Stimulated activated CD4-positive, alpha-beta T cell treated with anti-CD3 and anti-CD28 coated beads, Interleukin-12 subunit alpha, Interleukin-12 subunit beta, amount 100 ng/mL, for 48 hours (primary cell): ENCODE measurements around the gene ARHGAP12.
"Not testable (repeated sequence)": the region's sequence is repeated elsewhere in the genome, so short reads cannot be mapped to it uniquely, and the experiment has no call there.

ENCODE experiments used
- DNase-seq, 3 donors: peaks; one replicate each; pipeline ENCODE4 v3.0.0-alpha.2; 2020; ENCODE audit warnings: low read depth in 2 of 3, low spot score in 1 of 3

Gene ARHGAP12

GRCh38 chr10:31926160-31926559 is 2.5 kb downstream of the ARHGAP12 start:
- DNase-seq = no peak

GRCh38 chr10:31924833-31925232 is 3.8 kb downstream of the ARHGAP12 start:
- DNase-seq = no peak

GRCh38 chr10:31923389-31923788 is 5.2 kb downstream of the ARHGAP12 start:
- no peak for DNase-seq

- no peak for DNase-seq
These were observed 7.6 kb downstream of the ARHGAP12 start for GRCh38 chr10:31921031-31921430.

GRCh38 chr10:31920538-31920937 is 8.1 kb downstream of the ARHGAP12 start:
- no peak for DNase-seq

GRCh38 chr10:31918671-31919409 is 9.8 kb downstream of the ARHGAP12 start:
- DNase-seq = no peak

- DNase-seq = no peak
These were observed 14.3 kb downstream of the ARHGAP12 start for GRCh38 chr10:31914370-31914769.

GRCh38 chr10:31912898-31913850 is 15.5 kb downstream of the ARHGAP12 start:
- DNase-seq = no peak

- DNase-seq = no peak
These were observed 16.3 kb downstream of the ARHGAP12 start for GRCh38 chr10:31912289-31912688.

GRCh38 chr10:31910016-31910415 is 18.6 kb downstream of the ARHGAP12 start:
- DNase-seq = no peak

- DNase-seq = no peak
These were observed 20.5 kb downstream of the ARHGAP12 start for GRCh38 chr10:31908157-31908556.

- no peak for DNase-seq
These were observed 22.6 kb downstream of the ARHGAP12 start for GRCh38 chr10:31906039-31906438.

GRCh38 chr10:31905586-31905985 is 23.0 kb downstream of the ARHGAP12 start:
- DNase-seq = no peak

GRCh38 chr10:31902625-31903024 is 26.0 kb downstream of the ARHGAP12 start:
- no peak for DNase-seq

- no peak for DNase-seq
These were observed 31.1 kb downstream of the ARHGAP12 start for GRCh38 chr10:31897506-31897905.

GRCh38 chr10:31896968-31897384 is 31.7 kb downstream of the ARHGAP12 start:
- no peak for DNase-seq

- not testable (repeated sequence) for DNase-seq
These were observed 32.9 kb downstream of the ARHGAP12 start for GRCh38 chr10:31895722-31896121.

GRCh38 chr10:31888442-31888841 is 40.2 kb downstream of the ARHGAP12 start:
- no peak for DNase-seq

GRCh38 chr10:31887850-31888249 is 40.8 kb downstream of the ARHGAP12 start:
- no peak for DNase-seq

- no peak for DNase-seq
These were observed 41.7 kb downstream of the ARHGAP12 start for GRCh38 chr10:31886885-31887284.

GRCh38 chr10:31885971-31886370 is 42.7 kb downstream of the ARHGAP12 start:
- DNase-seq = no peak

GRCh38 chr10:31884386-31884785 is 44.2 kb downstream of the ARHGAP12 start:
- no peak for DNase-seq
